ENCODE data around the gene CACNA1F.

The CACNA1F gene

DNA sequence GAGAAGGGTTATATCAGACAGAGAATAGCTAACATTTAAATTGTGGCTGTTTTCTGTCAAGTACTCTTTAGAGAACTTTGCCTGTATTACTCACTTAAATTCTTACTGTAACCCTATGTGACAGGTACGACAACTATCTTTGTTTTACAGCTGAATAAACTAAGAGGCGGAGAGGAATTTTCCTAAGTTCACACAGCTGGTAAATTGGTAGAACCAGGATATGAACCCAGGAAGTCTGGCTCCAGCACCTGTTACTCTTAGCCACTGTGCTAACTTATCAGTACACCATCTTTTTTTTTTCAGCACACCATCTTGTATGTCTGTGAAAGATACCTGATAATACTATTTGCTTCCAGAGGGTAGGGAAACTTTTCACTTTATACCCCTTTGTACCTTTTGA lies 31.1 kb downstream of the CACNA1F start:
- no peak overlapping the region for H3K27ac ChIP-seq (ENCODE audit: low read length)
- peaks cover 0 to 10% of the 10 kb centered on the region in 2 donors for H3K27me3 ChIP-seq (ENCODE audit: control insufficient read depth in 1 of 2, insufficient read depth in 2 of 2, low read length in 2 of 2)
- H3K36me3 ChIP-seq (ENCODE audit: control insufficient read depth in 2 of 2, insufficient read depth in 2 of 2, low read length in 2 of 2): no peaks in the 10 kb centered on the region
- no peak overlapping the region for H3K4me3 ChIP-seq (ENCODE audit: low read length in 2 of 2)
- H3K9me3 ChIP-seq (ENCODE audit: control insufficient read depth in 2 of 2, low read length in 2 of 2): no peaks in the 10 kb centered on the region
- peaks cover 4% of the 10 kb centered on the region for H3K4me1 ChIP-seq (ENCODE audit: control insufficient read depth, insufficient read depth, low read length)
- no peak overlapping the region for H3K9ac ChIP-seq (ENCODE audit: low read length in 2 of 2)

GRCh38 chrX:49199906-49200771 lies 33.0 kb downstream of the CACNA1F start, which contains the start of gene SYP:
Gene SYP, minus strand, starts transcription at chrX:49200193. Its CDS starts 7 bp downstream, at chrX:49200186.
- Histone ChIP-seq H3K9me3 (ENCODE audit: control insufficient read depth in 2 of 2, low read length in 2 of 2) (no peaks in the 10 kb centered on the region), H3K36me3 (ENCODE audit: control insufficient read depth in 2 of 2, insufficient read depth in 2 of 2, low read length in 2 of 2) (no peaks in the 10 kb centered on the region), H3K27me3 (ENCODE audit: control insufficient read depth in 1 of 2, insufficient read depth in 2 of 2, low read length in 2 of 2) (peaks cover 0 to 4% of the 10 kb centered on the region in 2 donors), H3K9ac (ENCODE audit: low read length in 2 of 2) (peak within 1 kb of the TSS; percentile 63 to 78), H3K27ac (ENCODE audit: low read length) (no peak within 1 kb of the TSS), H3K4me3 (ENCODE audit: low read length in 2 of 2) (peak within 1 kb of the TSS; percentile 52 to 61), H3K4me1 (ENCODE audit: control insufficient read depth, insufficient read depth, low read length) (peaks cover 4% of the 10 kb centered on the region)

- Histone ChIP-seq H3K27me3 (ENCODE audit: control insufficient read depth in 1 of 2, insufficient read depth in 2 of 2, low read length in 2 of 2) (peaks cover 0 to 3% of the 10 kb centered on the region in 2 donors), H3K9ac (ENCODE audit: low read length in 2 of 2) (no peak overlapping the region), H3K27ac (ENCODE audit: low read length) (no peak overlapping the region), H3K4me1 (ENCODE audit: control insufficient read depth, insufficient read depth, low read length) (peaks cover 4% of the 10 kb centered on the region), H3K9me3 (ENCODE audit: control insufficient read depth in 2 of 2, low read length in 2 of 2) (no peaks in the 10 kb centered on the region), H3K4me3 (ENCODE audit: low read length in 2 of 2) (no peak overlapping the region), H3K36me3 (ENCODE audit: control insufficient read depth in 2 of 2, insufficient read depth in 2 of 2, low read length in 2 of 2) (no peaks in the 10 kb centered on the region)
Observed at GRCh38 chrX:49199315-49199595, 33.9 kb downstream of the CACNA1F start.

GRCh38 chrX:49198540-49199314 lies 34.4 kb downstream of the CACNA1F start:
- H3K36me3 ChIP-seq (ENCODE audit: control insufficient read depth in 2 of 2, insufficient read depth in 2 of 2, low read length in 2 of 2): no peaks in the 10 kb centered on the region
- H3K27me3 ChIP-seq (ENCODE audit: control insufficient read depth in 1 of 2, insufficient read depth in 2 of 2, low read length in 2 of 2): peaks cover 0 to 5% of the 10 kb centered on the region in 2 donors
- peaks cover 4% of the 10 kb centered on the region for H3K4me1 ChIP-seq (ENCODE audit: control insufficient read depth, insufficient read depth, low read length)
- no peak overlapping the region for H3K9ac ChIP-seq (ENCODE audit: low read length in 2 of 2)
- no peaks in the 10 kb centered on the region for H3K9me3 ChIP-seq (ENCODE audit: control insufficient read depth in 2 of 2, low read length in 2 of 2)
- H3K4me3 ChIP-seq (ENCODE audit: low read length in 2 of 2): no peak overlapping the region
- H3K27ac ChIP-seq (ENCODE audit: low read length): no peak overlapping the region

DNA sequence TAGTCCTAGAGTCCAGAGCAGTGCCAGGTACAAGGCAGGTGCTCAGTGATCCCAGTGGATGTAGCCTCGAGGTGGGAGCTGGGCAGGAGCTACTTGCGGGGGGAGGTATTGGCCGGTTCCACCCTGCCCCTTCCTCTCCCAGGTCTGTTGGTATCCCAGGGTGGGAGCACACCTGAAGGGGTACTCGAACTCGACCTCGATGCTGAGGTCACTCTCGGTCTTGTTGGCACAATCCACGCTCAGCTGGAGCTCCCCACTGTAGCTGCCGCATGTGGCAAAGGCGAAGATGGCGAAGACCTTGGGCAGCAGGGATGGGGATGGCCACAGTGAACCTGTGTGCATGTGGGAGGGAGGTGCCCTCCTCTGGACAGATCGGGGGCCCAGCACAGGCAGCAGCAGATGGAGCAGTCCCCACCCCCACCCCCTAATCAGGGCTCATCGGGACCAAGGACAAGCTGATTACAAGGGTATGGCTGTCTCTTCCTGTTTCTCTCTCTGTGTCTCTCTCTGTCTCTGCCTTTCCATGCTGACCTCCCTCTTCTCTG lies 35.5 kb downstream of the CACNA1F start:
- Histone ChIP-seq H3K27ac (ENCODE audit: low read length) (no peak overlapping the region), H3K9me3 (ENCODE audit: control insufficient read depth in 2 of 2, low read length in 2 of 2) (peaks cover 0 to 3% of the 10 kb centered on the region in 2 donors), H3K4me1 (ENCODE audit: control insufficient read depth, insufficient read depth, low read length) (peaks cover 4% of the 10 kb centered on the region), H3K27me3 (ENCODE audit: control insufficient read depth in 1 of 2, insufficient read depth in 2 of 2, low read length in 2 of 2) (peaks cover 0 to 7% of the 10 kb centered on the region in 2 donors), H3K4me3 (ENCODE audit: low read length in 2 of 2) (no peak overlapping the region), H3K9ac (ENCODE audit: low read length in 2 of 2) (no peak overlapping the region), H3K36me3 (ENCODE audit: control insufficient read depth in 2 of 2, insufficient read depth in 2 of 2, low read length in 2 of 2) (no peaks in the 10 kb centered on the region)

DNA sequence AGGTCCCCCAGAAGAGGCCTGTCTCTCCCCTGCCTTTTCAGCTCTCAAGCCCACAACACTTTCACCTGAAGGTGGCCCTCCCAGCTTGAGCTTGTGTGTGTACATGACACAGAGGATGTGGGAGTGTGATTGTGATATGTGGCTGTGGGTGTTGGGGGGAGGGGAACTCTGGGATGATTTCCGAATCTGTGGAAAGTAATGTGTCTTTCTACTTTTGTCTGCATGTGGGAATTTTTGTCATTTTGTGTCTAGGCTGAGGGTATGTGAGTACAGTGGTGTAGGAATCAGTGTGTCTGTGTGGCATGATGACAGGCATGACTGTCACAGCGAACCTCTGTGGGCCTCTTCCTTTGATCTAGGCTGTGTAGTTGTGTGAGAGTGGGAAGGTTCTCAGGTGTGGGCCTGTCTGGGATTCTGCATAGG lies 39.6 kb downstream of the CACNA1F start:
- Histone ChIP-seq H3K36me3 (ENCODE audit: control insufficient read depth in 2 of 2, insufficient read depth in 2 of 2, low read length in 2 of 2) (no peaks in the 10 kb centered on the region), H3K27me3 (ENCODE audit: control insufficient read depth in 1 of 2, insufficient read depth in 2 of 2, low read length in 2 of 2) (peaks cover 0 to 7% of the 10 kb centered on the region in 2 donors), H3K9me3 (ENCODE audit: control insufficient read depth in 2 of 2, low read length in 2 of 2) (peaks cover 0 to 4% of the 10 kb centered on the region in 2 donors), H3K27ac (ENCODE audit: low read length) (no peak overlapping the region), H3K4me1 (ENCODE audit: control insufficient read depth, insufficient read depth, low read length) (no peaks in the 10 kb centered on the region), H3K9ac (ENCODE audit: low read length in 2 of 2) (no peak overlapping the region), H3K4me3 (ENCODE audit: low read length in 2 of 2) (no peak overlapping the region)

DNA sequence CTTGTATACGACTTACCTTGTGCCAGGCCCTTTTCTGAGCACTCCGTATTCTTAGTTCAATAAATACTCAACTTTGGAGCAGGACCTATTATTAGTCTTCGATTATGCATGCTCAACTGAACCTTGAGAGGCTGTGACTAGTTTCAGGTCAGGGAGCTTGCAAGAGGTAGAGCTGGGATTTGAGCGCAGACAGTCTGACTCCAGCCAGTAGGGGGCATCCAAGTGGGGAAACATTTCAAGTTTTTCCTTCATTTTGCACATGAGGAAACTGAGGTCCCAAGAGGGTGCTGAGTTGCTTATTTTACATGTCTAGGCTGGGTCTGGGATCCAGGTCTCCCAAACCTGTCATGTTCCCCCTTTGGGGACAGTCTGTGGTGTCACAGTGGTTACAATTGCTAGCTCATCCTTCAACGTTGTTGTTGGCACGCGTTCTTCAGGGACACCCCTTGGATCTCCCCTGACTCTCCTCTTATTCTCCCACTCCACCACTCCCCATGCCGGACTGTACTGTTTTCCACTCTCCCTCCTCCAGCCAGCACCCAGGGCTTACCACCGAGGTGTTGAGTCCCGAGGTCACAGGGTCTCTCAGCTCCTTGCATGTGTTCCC lies 40.3 kb downstream of the CACNA1F start:
- Histone ChIP-seq H3K4me3 (ENCODE audit: low read length in 2 of 2) (no peak overlapping the region), H3K9me3 (ENCODE audit: control insufficient read depth in 2 of 2, low read length in 2 of 2) (peaks cover 0 to 4% of the 10 kb centered on the region in 2 donors), H3K36me3 (ENCODE audit: control insufficient read depth in 2 of 2, insufficient read depth in 2 of 2, low read length in 2 of 2) (no peaks in the 10 kb centered on the region), H3K27ac (ENCODE audit: low read length) (no peak overlapping the region), H3K4me1 (ENCODE audit: control insufficient read depth, insufficient read depth, low read length) (no peaks in the 10 kb centered on the region), H3K9ac (ENCODE audit: low read length in 2 of 2) (no peak overlapping the region), H3K27me3 (ENCODE audit: control insufficient read depth in 1 of 2, insufficient read depth in 2 of 2, low read length in 2 of 2) (peaks cover 0 to 7% of the 10 kb centered on the region in 2 donors)

DNA sequence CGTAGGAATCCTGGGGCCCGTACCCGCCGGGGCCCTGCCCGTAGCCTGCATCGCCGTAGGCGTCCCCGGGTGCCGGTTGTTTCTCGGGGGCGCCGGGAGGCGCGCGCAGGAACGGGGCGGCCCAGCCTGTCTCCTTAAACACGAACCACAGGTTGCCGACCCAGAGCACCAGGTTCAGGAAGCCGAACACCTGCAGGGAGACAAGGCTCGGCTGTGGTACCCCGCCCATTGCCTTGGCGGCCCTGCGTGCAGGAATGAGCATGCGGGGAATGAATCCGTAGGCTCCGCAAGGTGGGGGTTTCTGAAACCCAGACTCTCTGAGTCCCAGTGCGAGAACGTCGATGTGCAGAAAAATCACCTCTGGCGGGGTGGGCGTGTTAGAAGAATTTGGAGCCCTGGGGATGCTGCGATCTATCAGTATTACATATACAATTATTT lies 41.5 kb downstream of the CACNA1F start:
- Histone ChIP-seq H3K36me3 (ENCODE audit: control insufficient read depth in 2 of 2, insufficient read depth in 2 of 2, low read length in 2 of 2) (no peaks in the 10 kb centered on the region), H3K27ac (ENCODE audit: low read length) (peak overlapping the region; percentile 79), H3K4me1 (ENCODE audit: control insufficient read depth, insufficient read depth, low read length) (no peaks in the 10 kb centered on the region), H3K4me3 (ENCODE audit: low read length in 2 of 2) (peak overlapping the region; percentile 79), H3K27me3 (ENCODE audit: control insufficient read depth in 1 of 2, insufficient read depth in 2 of 2, low read length in 2 of 2) (peaks cover 0 to 6% of the 10 kb centered on the region in 2 donors), H3K9ac (ENCODE audit: low read length in 2 of 2) (peak overlapping the region; percentile 57 to 74), H3K9me3 (ENCODE audit: control insufficient read depth in 2 of 2, low read length in 2 of 2) (peaks cover 0 to 4% of the 10 kb centered on the region in 2 donors)

DNA sequence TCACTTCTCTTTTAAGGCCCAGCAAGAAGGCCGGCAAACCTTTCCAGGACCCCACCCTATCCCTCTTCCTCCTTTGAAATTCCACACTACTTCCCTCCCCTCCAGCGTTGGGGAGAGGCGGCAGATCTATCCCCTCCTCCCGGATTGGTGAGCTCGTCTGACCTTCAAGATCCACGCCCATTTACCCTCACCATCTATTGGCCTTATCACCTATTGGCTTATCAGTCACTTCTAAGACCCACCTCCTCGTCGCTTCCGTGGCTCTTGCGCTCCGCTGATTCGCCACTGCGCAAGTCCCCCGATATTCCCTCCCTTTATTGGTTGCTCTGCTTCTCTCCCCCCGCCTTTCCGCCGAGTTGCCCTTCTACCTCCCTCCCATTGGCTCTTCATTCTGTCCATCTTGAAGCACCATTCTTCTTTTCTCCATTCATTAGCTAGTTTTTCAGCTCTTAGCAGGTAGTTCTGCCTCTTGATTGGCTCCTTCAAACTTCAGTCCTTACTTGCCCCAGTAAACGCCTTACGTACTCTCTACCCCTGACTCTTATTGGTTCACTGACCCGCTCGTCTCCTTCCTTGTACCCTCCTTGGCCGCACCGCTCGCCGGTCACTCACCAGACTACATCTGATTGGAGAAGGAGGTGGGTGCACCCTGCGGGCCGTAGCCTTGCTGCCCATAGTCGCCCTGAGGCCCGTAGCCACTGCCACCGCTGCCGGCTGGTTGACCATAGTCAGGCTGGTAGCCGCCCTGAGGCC lies 42.1 kb downstream of the CACNA1F start:
- H3K27me3 ChIP-seq (ENCODE audit: control insufficient read depth in 1 of 2, insufficient read depth in 2 of 2, low read length in 2 of 2): peaks cover 0 to 6% of the 10 kb centered on the region in 2 donors
- H3K4me3 ChIP-seq (ENCODE audit: low read length in 2 of 2): peak overlapping the region; percentile 79
- H3K9ac ChIP-seq (ENCODE audit: low read length in 2 of 2): peak overlapping the region; percentile 57 to 74
- H3K36me3 ChIP-seq (ENCODE audit: control insufficient read depth in 2 of 2, insufficient read depth in 2 of 2, low read length in 2 of 2): no peaks in the 10 kb centered on the region
- H3K9me3 ChIP-seq (ENCODE audit: control insufficient read depth in 2 of 2, low read length in 2 of 2): peaks cover 0 to 4% of the 10 kb centered on the region in 2 donors
- H3K27ac ChIP-seq (ENCODE audit: low read length): peak overlapping the region; percentile 79
- peaks cover 3% of the 10 kb centered on the region for H3K4me1 ChIP-seq (ENCODE audit: control insufficient read depth, insufficient read depth, low read length)

DNA sequence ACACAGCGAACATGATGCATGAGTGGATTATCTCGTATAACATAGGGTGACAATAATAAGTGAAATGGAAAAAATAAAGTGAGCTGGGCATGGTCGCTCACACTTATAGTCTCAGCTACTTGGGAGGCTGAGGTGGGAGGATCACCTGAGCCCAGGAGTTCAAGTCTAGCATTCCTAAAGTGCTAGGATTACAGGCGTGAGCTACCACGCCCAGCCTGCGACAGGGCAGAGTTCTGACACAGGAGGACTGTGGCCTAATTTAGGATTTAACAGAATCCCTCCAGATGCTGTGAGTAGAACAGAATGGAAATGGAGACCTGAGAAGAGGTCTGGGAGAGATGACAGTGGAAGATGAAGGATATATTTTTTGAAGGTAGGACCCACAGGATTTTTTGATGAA lies 43.5 kb downstream of the CACNA1F start:
- no peak overlapping the region for H3K27ac ChIP-seq (ENCODE audit: low read length)
- peaks cover 0 to 4% of the 10 kb centered on the region in 2 donors for H3K27me3 ChIP-seq (ENCODE audit: control insufficient read depth in 1 of 2, insufficient read depth in 2 of 2, low read length in 2 of 2)
- H3K36me3 ChIP-seq (ENCODE audit: control insufficient read depth in 2 of 2, insufficient read depth in 2 of 2, low read length in 2 of 2): no peaks in the 10 kb centered on the region
- no peak overlapping the region for H3K9ac ChIP-seq (ENCODE audit: low read length in 2 of 2)
- H3K9me3 ChIP-seq (ENCODE audit: control insufficient read depth in 2 of 2, low read length in 2 of 2): peaks cover 0 to 4% of the 10 kb centered on the region in 2 donors
- H3K4me1 ChIP-seq (ENCODE audit: control insufficient read depth, insufficient read depth, low read length): peaks cover 14% of the 10 kb centered on the region
- no peak overlapping the region for H3K4me3 ChIP-seq (ENCODE audit: low read length in 2 of 2)

All from stomach smooth muscle (tissue), 2 donors.